Umbilical cord (tissue), 2 donors: ENCODE measurements around the gene INSR. TPM values are rescaled to one million over a fixed set of nuclear protein-coding genes. Genes with fewer than 3 reads are reported as not detected.

Source experiments
- DNase-seq: peaks from one replicate; pipeline ENCODE4 v3.0.0-alpha.2; 2015; ENCODE audit warnings: low spot score
- total RNA-seq: library from RNA; depleted of rRNA; stranded (reverse); fragments of >200 nt; gene quantifications from one replicate; pipeline ENCODE4 v1.2.3, GENCODE V29; 2014; ENCODE audit warnings: low replicate concordance; ENCODE audit not compliant: insufficient read depth

INSR gene
- total RNA-seq, 1 donor from 2014 or later: 36.8 TPM

DNA sequence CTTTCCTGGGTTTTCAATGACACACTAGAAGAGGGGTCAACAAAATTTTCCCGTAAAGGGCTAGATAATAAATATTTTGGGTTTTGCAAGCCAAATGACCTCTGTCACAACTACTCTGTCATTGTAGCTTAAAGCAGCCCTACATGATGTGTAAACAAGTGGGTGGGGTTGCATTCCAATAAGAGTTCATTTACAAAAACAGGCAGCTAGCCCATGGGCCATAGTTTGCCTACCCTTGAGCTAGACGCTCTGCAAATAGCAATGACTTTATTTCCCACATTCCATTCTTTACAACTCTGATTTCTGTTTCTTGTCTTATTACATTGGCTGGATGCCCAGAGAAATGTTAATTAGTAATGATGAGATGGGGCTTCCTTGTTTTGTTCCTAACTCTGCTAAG is 148.7 kb downstream of the INSR start:
- DNase-seq: no peak

GRCh38 chr19:7142771-7143170 is 151.4 kb downstream of the INSR start:
- no peak for DNase-seq

GRCh38 chr19:7140137-7140536 is 154.1 kb downstream of the INSR start:
- no peak for DNase-seq

DNA sequence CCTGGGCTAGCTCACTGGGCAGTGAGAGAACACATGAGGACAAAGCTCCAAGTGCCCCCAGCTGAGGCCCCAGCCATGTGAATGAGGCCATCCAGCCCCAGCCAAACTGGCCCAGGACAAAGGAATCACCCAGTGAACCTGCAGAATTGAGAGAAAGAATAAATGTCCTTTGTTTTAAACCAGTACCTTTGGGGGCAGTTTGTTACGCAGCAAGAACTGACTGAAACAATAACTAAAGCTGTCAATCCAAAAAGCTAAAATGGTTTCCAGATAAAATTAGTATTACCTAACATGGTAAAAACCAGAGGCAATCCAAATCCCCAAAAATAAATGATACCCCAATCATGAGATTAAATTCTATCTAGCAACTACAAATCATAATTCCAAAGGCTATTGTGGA is 155.1 kb downstream of the INSR start:
- no peak for DNase-seq

DNA sequence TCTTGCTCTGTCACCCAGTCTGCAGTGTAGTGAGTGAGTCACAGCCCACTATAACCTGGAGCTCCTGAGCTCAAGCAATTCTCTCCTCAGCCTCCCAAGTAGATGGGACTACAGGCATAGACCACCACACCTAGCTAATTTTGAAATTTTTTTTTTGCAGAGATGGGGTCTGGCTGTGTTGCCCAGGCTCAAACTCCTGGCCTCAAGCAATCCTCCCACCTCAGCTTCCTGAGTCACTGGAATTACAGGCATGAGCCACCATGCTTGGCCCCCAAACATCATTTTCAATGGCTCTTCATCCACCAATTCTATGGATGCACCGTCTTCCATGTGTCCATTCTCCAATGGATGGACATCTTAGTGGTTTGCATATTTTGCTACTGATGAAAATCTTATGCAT is 155.8 kb downstream of the INSR start:
- DNase-seq: no peak

GRCh38 chr19:7137120-7137519 is 157.1 kb downstream of the INSR start:
- DNase-seq: no peak

- no peak for DNase-seq
Measured at GRCh38 chr19:7132054-7132453, 162.2 kb downstream of the INSR start.

GRCh38 chr19:7130043-7130442 is 164.2 kb downstream of the INSR start:
- DNase-seq: no peak

GRCh38 chr19:7126132-7126531 is 168.1 kb downstream of the INSR start:
- DNase-seq: no peak

- DNase-seq: no peak
Measured at GRCh38 chr19:7125221-7125620, 169.0 kb downstream of the INSR start.

DNA sequence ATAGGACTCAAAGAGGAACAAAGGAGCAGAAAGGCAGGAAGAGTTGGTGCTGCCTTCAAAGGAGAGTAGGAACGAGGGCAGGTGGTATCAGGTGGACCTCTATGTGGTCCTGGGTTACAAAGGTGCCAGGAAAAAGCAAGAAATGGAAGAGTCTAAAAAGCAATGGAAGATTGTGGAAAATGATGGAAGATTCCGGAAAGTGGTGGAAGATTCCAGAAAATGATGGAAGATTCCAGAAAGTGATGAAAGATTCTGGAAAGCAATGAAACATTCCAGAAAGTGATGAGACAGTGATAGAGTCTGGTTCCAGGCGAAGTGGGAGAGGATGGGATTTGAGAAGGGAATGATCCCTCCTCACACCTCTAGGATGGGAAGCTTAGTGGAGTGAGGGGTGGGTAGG is 169.4 kb downstream of the INSR start:
- no peak for DNase-seq

DNA sequence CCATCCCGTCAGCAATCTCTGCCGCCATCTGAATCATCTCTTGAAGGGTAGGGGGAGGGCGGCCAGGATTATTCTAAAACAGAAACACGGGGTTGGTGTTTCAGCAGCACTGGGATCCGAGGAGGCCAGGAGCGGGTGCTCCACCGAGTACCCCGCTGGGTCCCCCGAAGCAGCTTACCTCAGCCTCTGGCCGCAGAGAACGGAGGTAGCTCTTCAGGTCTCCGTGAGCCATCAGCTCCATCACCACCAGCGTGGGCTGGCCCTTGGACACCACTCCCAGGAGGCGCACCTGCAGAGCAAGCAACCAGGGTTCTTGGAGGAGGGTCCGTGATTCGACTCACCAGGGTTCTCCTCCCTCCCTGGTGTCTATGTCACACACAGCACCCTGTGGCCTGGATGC is 171.5 kb downstream of the INSR start:
- DNase-seq: no peak

GRCh38 chr19:7120499-7120898 is 173.7 kb downstream of the INSR start:
- DNase-seq: no peak

DNA sequence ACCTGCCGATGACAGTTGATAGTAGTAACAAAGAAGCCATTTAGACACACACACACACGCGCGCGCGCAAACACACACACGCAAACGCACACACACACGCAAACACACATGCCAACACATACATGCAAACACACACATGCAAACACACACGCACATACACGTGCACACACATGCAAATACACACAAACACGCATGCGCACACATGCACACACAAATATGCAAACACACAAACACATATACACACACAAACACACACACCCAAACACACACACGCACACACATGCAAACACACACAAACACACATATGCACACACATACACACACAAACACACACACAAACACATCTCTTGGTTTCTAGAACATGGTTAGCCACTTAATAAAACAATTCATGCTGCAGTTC is 174.6 kb downstream of the INSR start:
- DNase-seq: no peak

DNA sequence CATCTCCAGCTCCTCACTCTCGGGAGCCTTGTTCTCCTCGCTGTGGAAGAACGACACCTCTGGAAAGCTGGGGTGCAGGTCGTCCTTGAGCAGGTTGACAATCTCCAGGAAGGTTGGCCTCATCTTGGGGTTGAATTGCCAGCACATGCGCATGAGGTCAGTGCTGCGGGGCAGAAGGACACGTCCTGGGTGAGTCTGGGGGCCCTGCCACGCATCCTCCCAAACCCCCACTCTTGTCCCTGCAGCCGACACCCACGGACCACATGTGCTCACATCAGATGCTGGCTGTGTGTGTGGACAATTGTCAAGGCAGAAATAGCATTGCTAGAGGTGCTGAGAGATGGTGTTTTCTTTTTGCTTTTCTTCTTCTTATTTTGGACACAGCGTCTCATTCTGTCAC is 177.0 kb downstream of the INSR start:
- no peak for DNase-seq

DNA sequence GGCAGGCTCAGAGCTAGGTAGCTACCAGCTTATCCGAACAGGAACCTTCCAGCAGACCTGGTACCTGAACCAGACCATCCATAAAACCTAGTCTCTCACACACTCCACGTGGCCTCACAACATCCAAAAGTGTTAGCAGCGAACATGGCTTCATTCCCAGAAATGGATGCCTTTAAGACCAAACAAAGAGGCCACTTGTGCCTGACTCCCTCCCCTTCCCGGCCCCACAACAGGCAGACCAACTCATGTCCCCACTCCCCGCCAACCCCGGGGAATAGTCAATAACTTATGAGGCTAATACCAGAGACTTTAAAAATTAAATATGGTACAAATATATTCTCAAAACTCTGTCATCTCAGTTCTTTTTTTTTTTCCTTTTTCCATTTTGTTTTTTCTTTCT is 178.5 kb downstream of the INSR start:
- DNase-seq: no peak

DNA sequence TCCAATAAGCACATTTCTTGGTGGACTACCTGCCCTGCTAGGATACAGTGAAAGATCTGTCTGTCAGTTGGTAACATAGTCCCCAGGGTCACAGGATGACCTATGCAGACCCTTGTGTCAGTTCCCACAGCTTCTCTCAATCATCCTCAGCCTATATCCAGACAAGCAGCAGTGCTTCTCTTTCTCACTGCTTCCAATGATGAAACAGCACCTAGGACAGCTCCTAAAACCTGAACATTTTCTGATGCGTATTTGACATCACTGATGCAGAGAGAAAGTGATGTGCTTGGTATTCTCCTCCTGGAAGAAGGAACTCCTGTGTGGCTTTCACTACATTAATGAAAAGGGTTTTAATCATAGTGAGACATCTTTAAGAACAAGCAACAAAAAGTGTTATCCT is 181.0 kb downstream of the INSR start:
- no peak for DNase-seq

DNA sequence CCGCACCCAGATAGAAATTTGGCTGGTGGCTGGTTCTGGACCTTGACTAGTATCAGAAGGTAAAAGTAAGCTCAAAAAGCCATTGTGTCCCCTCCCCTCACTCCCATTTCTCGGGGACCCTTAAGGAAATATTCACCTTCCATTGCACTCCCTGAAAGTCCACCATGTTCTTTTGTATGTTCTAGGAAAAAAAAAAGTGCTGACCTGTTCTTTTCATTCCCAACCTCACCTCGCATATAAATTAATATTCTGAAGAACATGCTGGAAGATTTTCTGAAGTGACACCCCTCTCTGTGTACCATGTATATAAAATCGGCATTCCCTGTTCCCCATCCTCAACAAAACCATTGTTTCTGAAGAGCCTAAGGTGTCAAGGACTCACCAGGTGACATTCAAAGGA is 181.5 kb downstream of the INSR start:
- DNase-seq: no peak

GRCh38 chr19:7109678-7110289 is 184.4 kb downstream of the INSR start:
- DNase-seq: no peak

DNA sequence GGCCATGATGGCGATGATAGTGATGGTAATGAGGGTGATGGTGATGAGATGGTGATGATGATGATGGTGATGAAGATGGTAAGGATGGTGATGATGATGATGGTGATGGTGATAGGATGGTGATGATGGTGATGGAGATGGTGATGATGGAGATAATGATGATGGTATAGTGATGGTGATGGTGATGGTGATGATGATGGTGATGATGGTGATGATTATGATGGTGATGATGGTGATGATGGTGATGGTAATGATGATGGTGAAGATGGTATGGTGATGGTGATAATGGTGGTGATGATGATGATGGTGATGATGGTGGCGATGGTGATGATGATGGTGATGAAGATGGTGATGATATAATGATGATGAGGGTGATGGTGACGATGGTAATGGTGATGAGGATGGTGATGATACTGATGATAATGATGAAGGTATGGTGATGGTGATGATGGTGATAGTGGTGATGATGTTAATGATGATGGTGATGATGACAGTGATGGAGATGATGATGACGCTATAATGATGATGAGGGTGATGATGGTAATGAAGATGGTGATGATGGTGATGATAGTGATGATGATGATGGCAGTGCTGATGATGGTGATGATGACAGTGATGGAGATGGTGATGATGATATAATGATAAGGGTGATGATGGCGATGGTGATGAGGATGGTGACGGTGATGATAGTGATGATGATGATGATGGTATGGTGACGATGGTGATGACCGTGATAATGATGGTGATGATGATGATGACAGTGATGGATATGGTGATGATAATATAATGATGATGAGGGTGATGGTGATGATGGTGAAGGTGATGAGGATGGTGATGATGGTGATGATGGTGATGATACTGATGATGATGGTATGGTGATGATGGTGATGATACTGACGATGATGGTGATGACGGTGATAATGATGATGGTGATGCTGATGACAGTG is 187.2 kb downstream of the INSR start:
- no peak for DNase-seq

DNA sequence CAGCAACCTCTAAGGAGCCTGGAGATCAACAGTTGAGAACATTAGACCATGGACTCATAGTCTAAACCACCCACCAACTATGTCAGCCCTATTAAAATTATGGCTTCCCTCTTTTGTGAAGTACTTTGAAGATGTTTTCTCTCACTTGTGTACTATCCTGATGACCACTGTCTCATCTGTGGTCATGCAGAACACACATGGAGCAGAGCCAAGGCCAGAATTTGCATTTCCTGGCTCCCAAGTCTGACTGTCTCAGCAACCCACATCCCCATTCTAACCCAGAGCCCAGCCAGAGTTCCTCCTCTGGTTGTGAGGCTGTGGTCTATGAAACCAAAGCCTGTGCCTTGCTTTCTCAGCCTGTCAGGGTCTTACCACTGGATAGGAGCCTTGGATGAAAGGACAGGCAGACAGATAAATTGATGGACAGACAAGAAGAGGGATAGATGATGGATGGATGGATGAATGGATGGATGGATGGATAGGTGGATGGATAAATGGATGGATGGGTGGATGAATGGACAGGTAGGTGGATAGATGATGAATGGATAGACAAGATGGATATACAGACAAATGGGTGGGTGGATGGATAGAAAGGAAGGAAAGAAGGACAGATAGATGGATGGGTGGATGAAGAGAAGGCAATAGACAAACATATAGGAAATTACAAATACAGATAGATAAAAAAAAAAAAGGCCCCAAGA is 189.3 kb downstream of the INSR start:
- peak; percentile 9 for DNase-seq

DNA sequence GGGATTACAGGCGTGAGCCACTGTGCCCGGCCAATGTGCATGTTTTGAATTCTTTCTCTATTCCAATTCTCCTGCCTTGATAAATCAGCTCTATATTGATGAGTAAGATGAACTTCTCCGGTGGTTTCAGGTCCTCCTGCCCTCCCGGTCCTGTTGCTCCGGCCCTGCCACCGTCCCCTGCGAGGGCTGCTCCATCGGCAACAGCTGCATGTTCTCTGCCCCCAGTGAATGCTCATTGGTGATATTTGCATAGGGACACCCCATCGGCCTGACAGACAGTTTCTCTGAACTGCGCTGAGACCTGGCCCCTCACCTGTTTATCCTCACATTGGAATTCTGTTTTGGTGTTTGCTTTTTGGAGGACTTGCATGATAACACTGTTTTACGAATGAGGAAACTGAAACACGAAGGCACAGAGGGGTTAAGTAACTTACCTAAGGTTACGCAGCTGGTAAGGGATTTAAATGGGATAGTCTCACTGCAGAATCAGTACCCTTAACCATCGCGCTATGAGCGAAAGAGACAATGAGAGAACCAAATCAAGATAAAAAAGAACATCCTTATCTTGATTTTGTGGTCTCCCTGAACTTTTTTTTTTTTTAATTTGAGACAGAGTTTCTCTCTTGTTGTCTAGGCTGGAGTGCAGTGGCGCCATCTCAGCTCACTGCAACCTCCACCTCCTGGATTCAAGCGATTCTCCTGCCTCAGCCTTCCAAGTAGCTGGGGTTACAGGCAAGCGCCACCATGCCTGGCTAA is 192.5 kb downstream of the INSR start:
- no peak for DNase-seq
